ENCODE data around the gene DDIT3. TPM values are rescaled to one million over a fixed set of nuclear protein-coding genes. Genes with fewer than 3 reads are reported as not detected.

DDIT3 gene
- total and polyA plus RNA-seq, 11 donors, result 11.5 to 60.5 (median 18.5) TPM

DNA sequence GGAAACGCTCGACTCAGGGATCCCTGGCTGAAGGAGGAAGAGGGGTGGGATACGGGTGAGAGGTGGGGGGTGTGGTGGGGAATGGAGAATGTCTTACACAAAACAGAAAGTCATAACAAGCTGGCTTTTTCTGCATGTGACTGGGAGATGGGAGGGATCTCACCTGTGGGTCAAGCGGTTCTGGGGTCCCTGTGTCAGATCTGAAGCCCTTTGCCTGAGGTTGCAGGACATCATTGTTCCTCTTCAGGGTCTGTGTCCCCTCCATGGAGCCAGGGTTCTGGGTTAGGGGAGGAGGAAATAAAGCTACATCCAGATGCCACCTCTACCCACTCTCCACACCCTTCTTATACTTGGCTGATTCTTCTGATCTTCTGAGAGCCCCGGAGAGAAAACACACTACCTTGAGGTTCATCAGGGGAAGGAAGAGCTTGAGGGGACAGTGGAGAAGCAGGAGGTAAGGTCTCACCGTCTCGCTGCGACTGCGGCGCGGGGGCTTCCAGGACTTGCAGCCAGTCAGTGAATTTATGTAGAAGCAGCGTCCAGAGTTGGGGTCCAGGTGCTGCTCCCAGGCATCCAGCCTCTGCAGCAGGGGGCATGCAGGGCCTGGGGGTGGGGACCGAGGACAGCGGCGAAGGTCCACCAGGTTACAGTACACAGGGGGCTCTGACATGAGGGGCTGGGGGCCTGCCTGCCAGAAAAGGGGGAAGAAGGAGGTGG is 43.2 kb downstream of the DDIT3 start:
- 76 to 92% (median 85%) methylated on average over 15 of the region's 15 CpGs for WGBS, 4 donors
- peaks cover 14 to 63% (median 35%) of the 10 kb centered on the region in 9 donors for H3K27me3 ChIP-seq

DNA sequence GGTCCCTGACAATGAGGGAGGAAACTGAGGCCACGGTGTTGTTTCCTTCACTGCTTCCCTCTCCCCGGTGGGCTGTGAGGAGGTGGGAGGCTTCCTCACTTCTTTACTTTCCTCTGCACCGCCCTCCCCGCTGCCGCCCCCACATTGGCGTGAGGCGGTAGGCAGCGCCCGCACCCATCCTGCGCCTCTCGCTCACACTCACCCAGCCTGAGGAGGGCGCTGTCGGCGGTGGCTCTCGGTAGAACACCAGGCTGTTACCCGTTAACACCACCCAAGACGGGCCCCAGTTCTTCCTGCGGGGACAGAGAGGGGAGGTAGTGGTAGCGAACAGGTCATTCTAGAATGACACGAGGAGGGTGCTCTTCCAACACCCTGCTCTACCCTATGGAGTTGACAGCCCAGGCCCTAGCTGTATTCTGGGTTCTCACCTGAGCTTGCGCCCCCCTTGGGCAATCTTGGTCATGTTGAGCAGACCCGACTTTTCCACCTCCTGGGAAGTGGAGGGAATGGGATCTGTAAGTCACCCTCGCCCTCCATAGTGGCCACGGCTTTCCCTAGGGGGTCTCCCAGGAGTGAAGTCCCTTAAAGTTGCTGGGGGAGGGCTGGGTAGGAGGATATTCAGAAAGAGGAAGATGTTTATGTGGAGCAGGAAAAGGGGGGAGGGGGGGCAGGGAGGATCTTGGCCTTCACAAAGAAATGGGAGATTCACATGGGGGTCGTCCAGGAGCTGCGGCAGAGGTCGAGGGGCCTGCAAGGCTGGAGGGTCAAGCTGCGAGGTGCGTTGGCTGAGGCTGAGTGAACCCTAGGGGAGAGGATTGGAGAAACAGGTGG is 43.9 kb downstream of the DDIT3 start:
- WGBS, 4 donors, result 19 to 58% (median 25%) methylated on average over 10 to 29 of the region's 29 CpGs
- Histone ChIP-seq H3K4me3 (peak overlapping the region in 11 of 12 donors; percentile 6 to 68 (median 40)), H3K27me3 (peaks cover 14 to 63% (median 37%) of the 10 kb centered on the region in 9 donors), H3K9me3 (no peaks in the 10 kb centered on the region), H3K27ac (peak overlapping the region in 4 of 12 donors; percentile 18 to 94 (median 54)), H3K36me3 (peaks cover 0 to 40% (median 0%) of the 10 kb centered on the region in 9 donors), H3K4me1 (peaks cover 0 to 57% (median 15%) of the 10 kb centered on the region in 12 donors)
- DNase-seq (no peak), ATAC-seq (peak in 1 of 4 donors; percentile 7)
- no peak for TF ChIP-seq POLR2A (IDR thresholded peaks at IDR 0.05)
- TF ChIP-seq, protein P1, sequence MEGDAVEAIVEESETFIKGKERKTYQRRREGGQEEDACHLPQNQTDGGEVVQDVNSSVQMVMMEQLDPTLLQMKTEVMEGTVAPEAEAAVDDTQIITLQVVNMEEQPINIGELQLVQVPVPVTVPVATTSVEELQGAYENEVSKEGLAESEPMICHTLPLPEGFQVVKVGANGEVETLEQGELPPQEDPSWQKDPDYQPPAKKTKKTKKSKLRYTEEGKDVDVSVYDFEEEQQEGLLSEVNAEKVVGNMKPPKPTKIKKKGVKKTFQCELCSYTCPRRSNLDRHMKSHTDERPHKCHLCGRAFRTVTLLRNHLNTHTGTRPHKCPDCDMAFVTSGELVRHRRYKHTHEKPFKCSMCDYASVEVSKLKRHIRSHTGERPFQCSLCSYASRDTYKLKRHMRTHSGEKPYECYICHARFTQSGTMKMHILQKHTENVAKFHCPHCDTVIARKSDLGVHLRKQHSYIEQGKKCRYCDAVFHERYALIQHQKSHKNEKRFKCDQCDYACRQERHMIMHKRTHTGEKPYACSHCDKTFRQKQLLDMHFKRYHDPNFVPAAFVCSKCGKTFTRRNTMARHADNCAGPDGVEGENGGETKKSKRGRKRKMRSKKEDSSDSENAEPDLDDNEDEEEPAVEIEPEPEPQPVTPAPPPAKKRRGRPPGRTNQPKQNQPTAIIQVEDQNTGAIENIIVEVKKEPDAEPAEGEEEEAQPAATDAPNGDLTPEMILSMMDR (IDR thresholded peaks at IDR 0.05), result peak in 1 of 12 donors; percentile 35
- intact Hi-C loops (cut with DNase I), result no loop called here

More for the DNA sequence above, 43.2 kb downstream of the DDIT3 start:
- H3K4me1 ChIP-seq, result peaks cover 0 to 57% (median 15%) of the 10 kb centered on the region in 12 donors
- H3K27ac ChIP-seq, result peak overlapping the region in 8 of 12 donors; percentile 18 to 94 (median 39)
- peak overlapping the region in 10 of 12 donors; percentile 8 to 68 (median 40) for H3K4me3 ChIP-seq
- peaks cover 0 to 32% (median 0%) of the 10 kb centered on the region in 9 donors for H3K36me3 ChIP-seq
- H3K9me3 ChIP-seq, result no peaks in the 10 kb centered on the region
- no peak for TF ChIP-seq POLR2A (IDR thresholded peaks at IDR 0.05)
- TF ChIP-seq, protein P1 (IDR thresholded peaks at IDR 0.05), result no peak
- DNase-seq, result no peak
- intact Hi-C loops (cut with DNase I), result no loop called here
- ATAC-seq, result no peak

DNA sequence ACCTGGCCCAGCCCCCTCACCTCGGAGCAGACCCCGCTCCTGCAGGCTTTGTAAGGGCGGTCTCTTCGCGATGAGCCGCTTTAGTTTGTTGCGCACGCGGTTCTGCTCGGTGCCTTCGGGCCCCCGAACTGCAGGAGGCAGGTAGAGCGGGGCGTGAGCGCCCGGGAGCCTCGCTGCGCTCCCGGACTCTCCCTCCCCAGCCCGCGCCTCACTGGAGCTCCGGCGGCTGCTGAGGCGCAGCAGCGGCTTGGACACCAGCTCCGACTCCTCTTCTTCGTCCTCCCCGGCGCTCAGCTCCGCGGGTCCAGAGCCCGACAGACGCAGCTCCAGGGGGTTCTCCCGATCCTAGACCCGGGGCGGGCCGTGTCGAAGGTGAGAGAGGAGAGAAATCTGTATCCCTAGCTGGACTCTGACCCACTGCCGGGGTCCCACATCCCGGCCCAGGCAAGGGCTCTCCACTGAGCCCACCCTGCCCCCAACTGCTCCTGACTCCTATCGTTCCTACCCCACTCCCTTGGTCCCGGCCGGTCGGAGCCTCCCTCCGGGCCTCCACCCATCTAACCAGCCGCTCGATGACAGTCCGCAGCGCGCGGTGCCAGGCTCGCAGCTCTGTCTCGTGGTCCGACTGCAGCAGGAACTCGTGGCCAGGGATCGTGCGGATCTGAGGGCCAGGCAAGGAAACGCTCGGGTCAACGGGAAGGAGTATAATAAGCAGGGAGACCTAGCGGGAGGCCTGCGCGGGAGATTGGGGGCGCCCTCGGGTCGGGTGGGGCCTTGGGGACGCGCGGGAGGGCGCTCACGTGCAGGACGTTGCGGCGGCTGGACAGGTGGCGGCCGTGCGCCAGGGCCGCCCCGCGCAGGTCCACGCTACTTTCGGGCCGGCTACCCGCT is 44.8 kb downstream of the DDIT3 start:
- H3K36me3 ChIP-seq, result peaks cover 0 to 48% (median 0%) of the 10 kb centered on the region in 9 donors
- peak overlapping the region; percentile 6 to 68 (median 39) for H3K4me3 ChIP-seq
- peaks cover 14 to 63% (median 39%) of the 10 kb centered on the region in 9 donors for H3K27me3 ChIP-seq
- WGBS, 4 donors, result 5 to 12% (median 10%) methylated on average over 55 to 84 of the region's 84 CpGs
- intact Hi-C loops (cut with DNase I), result no loop called here
- H3K27ac ChIP-seq, result peak overlapping the region in 1 of 12 donors; percentile 94
- TF ChIP-seq, protein P1 (IDR thresholded peaks at IDR 0.05), result no peak
- TF ChIP-seq POLR2A (IDR thresholded peaks at IDR 0.05), result no peak
- H3K9me3 ChIP-seq, result no peaks in the 10 kb centered on the region
- DNase-seq, result peak in 1 of 5 donors; percentile 23
- ATAC-seq, result peak in 3 of 4 donors; percentile 32 to 38 (median 35)
- H3K4me1 ChIP-seq, result peaks cover 0 to 50% (median 15%) of the 10 kb centered on the region in 12 donors

All from heart left ventricle (tissue), 16 donors.